ENCODE data around the gene DNAI1. TPM values are rescaled to one million over a fixed set of nuclear protein-coding genes. Genes with fewer than 3 reads are reported as not detected.

DNAI1 gene
- total and polyA plus RNA-seq, 2 of the 4 experiments (the other 2 are of a cell fraction) = not detected

DNA sequence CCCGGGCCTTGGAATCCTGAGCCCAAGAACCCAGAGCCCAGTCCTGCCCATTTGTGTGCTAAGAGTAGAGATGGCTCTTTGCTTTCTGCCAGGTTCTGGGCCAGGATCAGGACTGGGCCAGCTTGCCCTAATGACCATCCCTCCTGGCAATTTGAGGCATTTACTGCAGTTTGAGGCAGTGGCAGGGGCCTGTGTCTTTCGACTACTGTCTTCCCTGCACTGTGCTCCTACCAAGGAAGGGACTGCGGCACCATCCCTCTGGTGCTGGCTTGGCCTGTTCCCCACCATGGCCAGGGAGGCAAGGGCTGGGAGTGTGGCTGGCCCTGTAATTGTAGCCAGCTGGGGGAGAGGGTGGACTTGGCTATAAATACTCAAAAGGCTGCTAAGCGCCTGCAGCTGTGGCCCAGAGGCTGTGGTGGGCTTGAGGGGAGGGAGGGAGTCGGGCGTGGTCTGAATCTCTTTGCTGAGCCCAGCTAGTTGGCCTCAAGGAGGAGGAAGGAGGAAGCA lies 59.6 kb downstream of the DNAI1 start:
- H3K79me1 ChIP-seq (ENCODE audit: low read depth in 1 of 2, low read length in 2 of 2) = no peaks in the 10 kb centered on the region
- H4K20me1 ChIP-seq (ENCODE audit: insufficient read depth, low read length) = peaks cover 5% of the 10 kb centered on the region
- BruUV-seq (replicated peaks) = no TSS peak
- POLR2A ChIA-PET (ENCODE audit: unreplicated experiment) = no interaction called here
- ATAC-seq (ENCODE audit: low read depth) (no peak), DNase-seq (no peak)
- H2BK15ac ChIP-seq (ENCODE audit: low read depth, low read length) = no peak overlapping the region
- dilution Hi-C loops (cut with HindIII; ENCODE audit: low sequenced_read_pairs, unreplicated experiment) = no loop called here
- peaks cover 70% of the 10 kb centered on the region for H3K27me3 ChIP-seq (ENCODE audit: control insufficient read depth, insufficient read depth, low read length)
- WGBS, 2 experiments (ENCODE audit: extremely low coverage in 2 of 2, insufficient read length in 1 of 2) = 46% methylated on average over 2 of the region's 6 CpGs; no CpG with 5 or more reads in 1 of the 2 experiments
- H4K5ac ChIP-seq (ENCODE audit: low read depth, low read length) = no peak overlapping the region
- H3K56ac ChIP-seq (ENCODE audit: extremely low read depth, insufficient read depth, low read length) = no peak overlapping the region
- H3K9me1 ChIP-seq (ENCODE audit: insufficient read depth, low read length) = no peaks in the 10 kb centered on the region
- H2AFZ ChIP-seq (replicated peaks; ENCODE audit: low read length, poor library complexity) = no peak overlapping the region
- intact Hi-C loops (cut with micrococcal nuclease) = no loop called here
- CTCF ChIA-PET = no interaction called here
- no peak overlapping the region for H2BK20ac ChIP-seq (ENCODE audit: low read depth, low read length)
- no peak overlapping the region for H3K23ac ChIP-seq (ENCODE audit: low read depth, low read length)
- H3K36me3 ChIP-seq (ENCODE audit: control insufficient read depth, insufficient read depth, low read length) = no peaks in the 10 kb centered on the region
- H4K8ac ChIP-seq (ENCODE audit: low read depth in 2 of 2, low read length in 2 of 2) = no peak overlapping the region
- H3K14ac ChIP-seq (replicated peaks; ENCODE audit: low read depth, low read length) = no peak overlapping the region
- in situ Hi-C loops (cut with MboI; ENCODE audit: low sequenced_read_pairs) = no loop called here
- H2BK120ac ChIP-seq (ENCODE audit: low read depth, low read length) = no peak overlapping the region
- H4K91ac ChIP-seq (ENCODE audit: insufficient read depth, low read depth, low read length) = no peak overlapping the region
- H3K18ac ChIP-seq (ENCODE audit: low read depth, low read length) = no peak overlapping the region
- H3K4ac ChIP-seq (ENCODE audit: low read depth, low read length) = no peak overlapping the region
- H2AK9ac ChIP-seq (replicated peaks; ENCODE audit: low read depth, low read length, poor library complexity) = no peak overlapping the region
- no peak overlapping the region for H3K27ac ChIP-seq (ENCODE audit: insufficient read depth, low read length)
- H2BK5ac ChIP-seq (ENCODE audit: low read depth, low read length, poor library complexity, severe bottlenecking) = no peak overlapping the region
- no peak overlapping the region for H3K4me2 ChIP-seq (ENCODE audit: low read depth, low read length)
- TF ChIP-seq FOS (IDR thresholded peaks at IDR 0.05; ENCODE audit: low read depth, low read length) (no peak), MAFK (IDR thresholded peaks at IDR 0.05; ENCODE audit: low read depth, low read length) (no peak), POLR2A (IDR thresholded peaks at IDR 0.05; ENCODE audit: low read depth, low read length) (no peak), CHD1 (IDR thresholded peaks at IDR 0.05; ENCODE audit: low read depth, low read length) (no peak), RAD21 (IDR thresholded peaks at IDR 0.05; ENCODE audit: low read length) (no peak)
- TF ChIP-seq, protein P1, sequence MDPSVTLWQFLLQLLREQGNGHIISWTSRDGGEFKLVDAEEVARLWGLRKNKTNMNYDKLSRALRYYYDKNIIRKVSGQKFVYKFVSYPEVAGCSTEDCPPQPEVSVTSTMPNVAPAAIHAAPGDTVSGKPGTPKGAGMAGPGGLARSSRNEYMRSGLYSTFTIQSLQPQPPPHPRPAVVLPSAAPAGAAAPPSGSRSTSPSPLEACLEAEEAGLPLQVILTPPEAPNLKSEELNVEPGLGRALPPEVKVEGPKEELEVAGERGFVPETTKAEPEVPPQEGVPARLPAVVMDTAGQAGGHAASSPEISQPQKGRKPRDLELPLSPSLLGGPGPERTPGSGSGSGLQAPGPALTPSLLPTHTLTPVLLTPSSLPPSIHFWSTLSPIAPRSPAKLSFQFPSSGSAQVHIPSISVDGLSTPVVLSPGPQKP (IDR thresholded peaks at IDR 0.05; ENCODE audit: borderline replicate concordance, low read depth, low read length) = no peak
- no peaks in the 10 kb centered on the region for H3K4me1 ChIP-seq (ENCODE audit: control insufficient read depth, insufficient read depth, low read length)
- H3K9ac ChIP-seq (ENCODE audit: low read depth, low read length) = no peak overlapping the region
- H3K4me3 ChIP-seq (ENCODE audit: insufficient read depth, low read depth, low read length) = no peak overlapping the region
- H2AK5ac ChIP-seq (ENCODE audit: low read depth, low read length) = no peak overlapping the region
- no peaks in the 10 kb centered on the region for H3K9me3 ChIP-seq (ENCODE audit: control insufficient read depth, insufficient read depth, low read length)

Data from IMR-90 (cell line).